HG02759 (cell line): ENCODE data around the gene PGAP3.
"Not testable (repeated sequence)": the region's sequence is repeated elsewhere in the genome, so short reads cannot be mapped to it uniquely, and the experiment has no call there.

ENCODE experiments used
- ATAC-seq: cut with Tn5 transposase; IDR thresholded peaks from one replicate; pipeline ENCODE4 v1.9.1; 2021; ENCODE audit warnings: mild to moderate bottlenecking, moderate library complexity; ENCODE audit not compliant: unreplicated experiment

Gene PGAP3

DNA sequence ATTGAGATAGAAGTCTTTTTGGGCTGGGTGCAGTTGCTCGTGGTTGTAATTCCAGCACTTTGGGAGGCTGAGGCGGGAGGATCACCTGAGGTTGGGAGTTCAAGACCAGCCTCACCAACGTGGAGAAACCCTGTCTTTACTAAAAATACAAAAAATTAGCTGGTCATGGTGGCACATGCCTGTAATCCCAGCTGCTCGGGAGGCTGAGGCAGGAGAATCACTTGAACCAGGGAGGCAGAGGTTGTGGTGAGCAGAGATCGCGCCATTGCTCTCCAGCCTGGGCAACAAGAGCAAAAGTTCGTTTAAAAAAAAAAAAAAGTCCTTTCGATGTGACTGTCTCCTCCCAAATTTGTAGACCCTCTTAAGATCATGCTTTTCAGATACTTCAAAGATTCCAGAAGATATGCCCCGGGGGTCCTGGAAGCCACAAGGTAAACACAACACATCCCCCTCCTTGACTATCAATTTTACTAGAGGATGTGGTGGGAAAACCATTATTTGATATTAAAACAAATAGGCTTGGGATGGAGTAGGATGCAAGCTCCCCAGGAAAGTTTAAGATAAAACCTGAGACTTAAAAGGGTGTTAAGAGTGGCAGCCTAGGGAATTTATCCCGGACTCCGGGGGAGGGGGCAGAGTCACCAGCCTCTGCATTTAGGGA, 11.4 kb upstream of the PGAP3 start:
- not testable (repeated sequence) for ATAC-seq

DNA sequence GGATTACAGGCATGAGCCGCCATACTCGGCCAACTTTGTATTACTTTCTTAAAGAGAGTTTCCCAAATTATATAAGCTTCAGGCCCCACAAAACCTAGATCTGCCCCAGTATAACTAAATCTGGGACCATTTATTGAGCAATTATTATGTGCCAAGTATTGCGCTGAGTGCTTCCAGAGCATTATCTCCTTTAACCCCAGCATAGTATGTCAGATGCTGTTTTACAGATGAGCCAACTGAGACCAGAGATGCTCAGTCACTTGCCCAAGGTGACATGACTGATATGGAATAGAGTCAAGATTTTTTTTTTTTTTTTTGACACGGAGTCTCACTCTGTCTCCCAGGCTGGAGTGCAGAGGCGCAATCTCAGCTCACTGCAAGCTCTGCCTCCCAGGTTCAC, 10.1 kb upstream of the PGAP3 start:
- ATAC-seq, result no peak

DNA sequence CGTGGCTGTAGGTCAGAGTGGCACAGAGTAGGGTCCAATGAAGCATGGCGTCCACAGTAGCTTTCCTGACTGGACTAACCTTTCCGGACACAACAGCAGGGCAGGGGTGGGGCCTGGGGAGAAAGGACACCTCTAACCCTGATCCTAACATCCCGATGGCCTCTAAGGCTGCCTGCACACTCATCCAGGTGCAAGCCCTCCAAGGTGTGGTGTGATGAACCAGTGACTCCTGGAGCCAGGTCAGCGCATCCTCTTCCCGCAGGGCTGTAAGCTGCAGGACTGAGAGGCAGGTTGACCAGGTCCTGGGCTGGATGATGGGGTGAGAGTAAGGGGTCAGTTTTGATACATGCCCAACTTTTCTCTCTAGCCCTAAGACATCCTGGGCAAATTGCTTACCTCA, 8.9 kb upstream of the PGAP3 start:
- no peak for ATAC-seq

DNA sequence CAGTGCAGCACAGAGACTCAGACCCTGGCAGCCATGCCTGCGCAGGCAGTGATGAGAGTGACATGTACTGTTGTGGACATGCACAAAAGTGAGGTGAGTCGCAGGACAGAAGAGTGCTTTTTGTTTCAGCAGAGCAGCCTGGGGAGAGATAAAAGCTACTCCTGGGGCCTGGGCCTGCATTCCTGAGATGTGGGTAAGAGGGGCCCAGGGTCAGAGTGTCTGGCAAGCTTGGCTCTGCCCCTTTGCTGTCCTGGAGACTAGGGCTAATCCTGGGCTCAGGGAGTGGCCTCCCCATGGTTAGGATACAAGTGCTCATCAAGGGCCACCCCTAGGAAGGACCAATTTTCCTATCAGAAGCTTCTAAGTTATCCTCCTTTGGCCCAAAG, 7.2 kb upstream of the PGAP3 start:
- no peak for ATAC-seq

DNA sequence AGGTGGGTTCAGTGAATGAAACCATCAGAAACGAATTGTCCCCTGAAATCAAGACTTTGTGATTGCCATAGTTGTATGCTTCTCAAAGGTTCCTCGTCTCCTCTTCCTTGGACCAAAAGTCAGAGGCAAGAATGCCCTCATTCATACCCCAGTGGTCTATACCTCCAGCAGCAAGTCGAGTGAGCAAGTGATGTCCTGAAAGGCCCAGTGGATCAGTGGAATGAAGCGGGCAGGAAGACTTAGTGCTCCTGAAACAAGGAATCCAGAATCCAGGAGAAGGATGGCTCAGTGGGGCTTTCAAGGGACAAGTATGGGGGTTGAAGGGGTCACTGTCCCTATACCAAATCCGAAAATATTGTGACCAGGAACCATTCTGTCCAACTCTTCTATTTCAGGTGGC, 6.7 kb upstream of the PGAP3 start:
- no peak for ATAC-seq

DNA sequence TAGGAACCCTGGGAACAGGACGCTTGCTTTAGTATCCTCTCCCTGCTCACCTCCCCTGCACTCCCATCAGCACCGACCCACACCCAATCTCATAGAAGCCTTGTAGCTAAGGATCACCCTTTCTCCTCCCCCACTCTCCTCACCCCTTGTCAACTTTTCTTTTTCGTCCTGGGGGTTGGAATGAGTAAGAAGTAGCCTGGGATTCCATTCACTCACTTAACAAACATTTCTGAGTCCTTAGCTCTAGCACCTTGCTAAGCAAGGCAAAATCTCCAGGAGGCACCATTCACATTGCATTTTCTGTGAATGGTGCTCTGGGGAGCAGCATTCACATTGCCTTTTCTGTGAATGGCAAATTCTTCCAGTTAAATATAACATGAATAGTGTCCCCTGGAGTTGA, 1.1 kb upstream of the PGAP3 start:
- no peak for ATAC-seq

DNA sequence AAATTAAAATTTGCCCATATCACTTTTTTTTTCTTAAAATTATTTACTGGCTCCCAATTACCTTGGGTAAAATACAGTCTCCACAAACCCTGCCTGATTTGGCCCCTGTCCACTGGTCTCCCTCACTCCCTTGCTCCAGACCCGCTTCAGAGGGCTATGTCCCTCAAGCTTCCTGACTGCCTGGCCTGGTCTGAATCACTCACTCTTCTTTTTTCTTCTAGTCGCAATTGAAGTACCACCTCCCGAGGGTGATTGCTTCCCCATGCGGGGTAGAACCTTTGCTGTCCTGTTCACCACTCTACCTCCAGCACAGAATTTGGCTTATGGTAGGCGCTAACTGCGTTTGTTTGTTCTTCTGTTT, 598 bp upstream of the PGAP3 start:
- ATAC-seq, result no peak

DNA sequence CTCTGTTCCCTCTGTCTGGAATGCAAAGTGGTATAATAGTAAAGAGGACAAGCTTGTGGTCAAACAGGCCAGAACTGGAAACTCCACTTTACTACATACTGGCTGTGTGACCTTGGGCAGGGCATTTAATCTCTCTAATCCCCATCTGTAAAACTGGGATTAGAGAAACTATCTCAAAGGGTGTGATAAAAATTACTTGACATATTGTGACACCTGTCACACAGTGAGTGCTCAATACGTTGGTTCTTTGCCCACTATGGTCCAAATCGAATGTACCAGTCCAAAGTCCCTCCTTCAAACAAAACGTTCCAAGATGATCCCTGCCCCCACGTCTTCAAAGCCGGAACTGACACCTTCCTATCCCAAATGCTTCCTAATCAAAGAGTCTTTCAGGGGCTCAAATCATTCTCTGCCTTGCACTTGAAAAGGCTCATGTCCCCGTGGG, 734 bp downstream of the PGAP3 start:
- no peak for ATAC-seq

DNA sequence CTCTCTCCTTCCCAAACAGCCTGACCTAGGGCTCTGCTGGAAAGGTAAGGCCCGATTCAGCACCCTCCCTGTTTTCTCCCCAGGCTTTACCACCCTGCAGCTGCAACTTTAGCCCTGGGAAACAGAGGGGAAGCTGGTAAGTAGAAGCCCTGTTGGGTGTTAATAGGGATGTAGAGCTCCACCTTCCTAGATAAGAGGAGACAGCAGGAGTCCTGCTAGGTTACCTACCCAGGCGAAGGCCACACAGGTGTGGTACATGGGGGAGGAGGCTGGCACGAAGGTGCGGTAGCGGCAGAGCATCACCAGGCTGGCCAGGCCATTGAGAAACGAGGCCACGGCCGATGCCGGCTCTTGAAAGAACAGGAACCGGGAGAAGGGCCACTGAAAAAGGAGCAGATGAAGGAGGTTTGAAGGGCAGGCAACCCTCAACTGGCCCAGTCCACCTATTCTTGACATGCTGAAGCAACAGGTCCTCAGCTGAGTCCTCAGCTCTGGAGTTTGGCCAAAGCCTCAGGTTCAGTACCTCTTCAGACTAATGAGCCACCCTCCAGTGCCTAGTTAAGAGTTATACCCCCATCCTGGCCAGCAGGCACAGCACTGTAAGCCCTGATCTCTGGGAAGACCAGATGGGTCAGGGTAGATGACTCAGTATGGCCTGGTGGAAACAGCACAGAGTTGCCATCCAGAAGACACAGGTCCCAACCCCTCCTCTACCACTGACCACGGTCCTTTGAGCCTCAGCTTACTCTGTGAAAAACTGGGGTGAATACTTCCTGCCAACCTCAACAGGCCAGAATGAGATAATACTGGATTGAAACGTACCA, 3.3 kb downstream of the PGAP3 start:
- ATAC-seq, result no peak

DNA sequence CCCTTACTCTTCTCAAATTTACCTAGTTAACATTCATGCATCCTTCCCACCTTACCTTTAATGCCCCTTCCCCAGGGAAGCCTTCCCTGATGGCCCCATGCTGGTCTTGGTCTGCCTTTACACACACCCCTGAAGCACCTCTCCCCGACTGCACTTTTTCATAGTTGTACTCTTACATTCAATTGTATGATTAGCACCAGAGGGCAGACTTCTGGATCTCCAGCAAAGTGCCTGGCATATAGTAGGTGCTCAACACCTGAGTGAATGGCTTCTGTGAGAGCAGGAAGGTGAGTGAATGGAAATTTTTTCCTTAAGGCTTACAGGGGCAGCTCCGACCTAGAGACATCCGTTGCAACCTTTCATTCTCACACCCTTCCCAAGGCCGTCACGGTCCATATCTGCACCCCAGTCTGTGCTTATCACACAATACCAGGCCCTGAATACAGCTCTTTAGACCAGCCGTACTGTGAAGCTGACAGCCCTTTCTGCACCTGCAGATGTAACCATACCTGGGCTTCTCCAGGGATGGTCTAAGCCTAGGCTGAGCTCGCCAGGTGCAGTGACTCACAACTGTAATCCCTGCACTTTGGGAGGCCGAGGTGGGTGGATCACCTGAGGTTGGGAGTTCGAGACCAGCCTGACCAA, 4.4 kb downstream of the PGAP3 start:
- ATAC-seq, result no peak

DNA sequence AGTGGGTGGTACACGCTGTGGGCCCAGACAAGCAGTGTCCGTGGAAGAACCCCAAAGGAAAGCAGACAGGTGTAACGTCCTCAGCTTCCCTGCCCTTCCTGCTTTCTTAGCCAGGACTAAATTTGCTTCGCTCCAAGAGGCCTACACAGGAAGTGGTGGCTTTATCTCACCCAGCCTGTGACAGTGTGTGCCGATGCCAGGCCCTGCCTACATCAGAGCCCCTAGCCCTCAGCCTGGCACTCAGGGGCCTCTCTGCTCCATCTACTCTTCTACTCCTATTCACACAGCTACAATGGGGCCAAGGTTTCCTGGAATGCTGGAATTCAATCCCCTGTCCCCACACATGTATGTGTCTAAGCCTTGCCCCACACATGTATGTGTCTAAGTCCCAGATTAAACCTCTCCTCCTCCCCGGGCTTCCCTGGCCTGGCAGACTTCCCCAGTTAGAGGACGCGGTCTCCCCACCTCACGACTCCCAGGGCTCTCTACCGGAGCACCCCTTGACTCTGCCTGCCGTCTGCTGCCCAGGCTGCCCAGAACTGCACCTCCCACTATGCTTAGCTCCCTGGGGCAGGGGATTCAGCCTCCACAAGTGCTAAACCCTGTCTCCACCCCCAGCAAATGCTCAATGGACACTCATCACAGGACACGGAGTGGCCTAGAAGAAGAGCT, 8.2 kb downstream of the PGAP3 start:
- ATAC-seq, result no peak

DNA sequence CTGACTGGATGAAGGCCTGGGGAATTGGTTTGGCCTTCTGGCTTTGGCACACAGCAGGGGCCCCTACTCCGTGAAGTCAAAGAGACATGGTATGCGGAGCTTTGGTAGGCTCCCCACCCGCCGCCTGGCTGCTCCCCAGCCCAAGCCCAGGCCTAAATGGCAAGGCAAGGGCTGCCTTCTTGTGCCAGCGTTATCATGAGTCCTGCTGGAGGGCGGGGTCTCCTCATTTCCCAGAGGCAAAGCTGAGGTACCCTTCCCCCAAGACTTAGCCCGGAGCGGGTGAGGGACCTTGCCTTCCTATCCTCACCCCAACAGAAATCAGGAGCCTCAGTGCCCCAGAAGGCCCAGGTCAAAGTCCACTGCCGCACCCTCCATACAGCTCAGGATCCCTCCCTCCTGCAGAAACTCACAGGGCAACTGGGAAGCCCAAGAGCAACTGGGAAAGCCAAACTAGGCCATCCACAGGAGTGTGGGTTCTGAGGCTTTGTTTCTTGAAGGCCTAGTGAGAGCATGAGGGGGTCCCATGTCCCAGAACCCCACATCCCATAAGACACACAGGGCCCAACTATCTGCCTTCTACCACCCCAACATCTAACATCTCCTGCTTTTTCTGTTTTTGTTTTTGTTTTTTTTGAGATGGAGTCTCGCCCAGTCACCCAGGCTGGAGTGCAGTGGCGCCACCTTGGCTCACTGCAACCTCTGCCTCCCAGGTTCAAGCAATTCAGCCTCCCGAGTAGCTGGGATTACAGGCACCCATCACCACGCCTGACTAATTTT, 9.3 kb downstream of the PGAP3 start:
- no peak for ATAC-seq

DNA sequence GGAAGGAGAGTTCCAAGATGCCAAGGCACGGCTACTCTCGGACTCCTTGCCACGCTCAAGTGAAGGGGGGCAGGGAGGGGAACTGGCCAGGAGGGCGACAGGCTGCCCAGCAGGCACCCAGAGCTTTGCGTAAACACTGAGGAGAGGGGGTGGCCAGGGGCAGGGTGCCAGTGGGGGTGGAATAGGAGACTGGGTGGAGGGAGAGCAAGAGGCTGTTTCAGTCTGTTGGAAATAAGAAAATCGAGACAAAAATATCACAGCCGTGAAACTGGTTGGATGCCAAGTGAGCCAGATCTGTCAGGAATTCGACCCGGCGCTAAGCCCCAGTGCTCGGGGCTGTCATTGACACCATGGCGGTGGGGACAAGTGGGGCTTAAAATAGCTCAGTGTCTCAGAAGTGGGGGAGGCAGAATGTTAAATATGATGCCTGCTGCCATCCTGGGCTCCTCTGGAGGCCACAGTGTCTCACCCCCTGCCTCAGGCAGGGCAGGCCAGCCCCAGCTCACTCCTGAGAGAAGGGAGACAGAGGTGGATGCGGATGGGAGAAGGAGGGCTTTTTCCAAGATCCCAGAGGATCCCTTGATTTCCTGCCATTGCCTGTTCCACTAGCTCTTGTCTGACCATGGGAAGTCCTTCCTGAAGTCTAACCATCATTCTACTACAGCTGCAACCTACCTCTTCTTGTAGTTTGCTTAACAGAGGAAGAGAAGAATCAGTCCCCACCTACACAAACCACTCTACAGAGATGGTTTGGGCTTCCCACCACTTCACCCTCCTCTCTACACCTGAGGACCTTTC, 10.1 kb downstream of the PGAP3 start:
- ATAC-seq, result no peak

DNA sequence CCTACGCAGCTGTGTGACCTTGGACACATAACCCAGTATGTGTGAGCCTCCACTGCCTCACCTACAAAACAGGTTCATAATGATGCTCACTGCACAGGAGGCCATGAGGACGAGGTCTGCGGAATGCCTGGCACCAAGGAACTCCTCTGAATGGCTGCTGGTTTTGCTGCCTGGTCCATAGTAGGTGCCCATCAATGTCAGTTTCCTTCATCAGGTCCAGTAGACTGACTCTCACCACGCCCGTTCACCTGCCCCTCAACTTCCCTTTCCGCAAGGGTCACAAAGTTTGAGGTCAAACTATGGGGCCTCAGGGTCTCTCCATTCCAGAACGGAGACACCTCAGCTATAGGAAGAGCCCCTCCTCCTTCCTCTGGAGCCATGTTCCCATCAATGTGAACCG, 10.8 kb downstream of the PGAP3 start:
- ATAC-seq, result no peak

DNA sequence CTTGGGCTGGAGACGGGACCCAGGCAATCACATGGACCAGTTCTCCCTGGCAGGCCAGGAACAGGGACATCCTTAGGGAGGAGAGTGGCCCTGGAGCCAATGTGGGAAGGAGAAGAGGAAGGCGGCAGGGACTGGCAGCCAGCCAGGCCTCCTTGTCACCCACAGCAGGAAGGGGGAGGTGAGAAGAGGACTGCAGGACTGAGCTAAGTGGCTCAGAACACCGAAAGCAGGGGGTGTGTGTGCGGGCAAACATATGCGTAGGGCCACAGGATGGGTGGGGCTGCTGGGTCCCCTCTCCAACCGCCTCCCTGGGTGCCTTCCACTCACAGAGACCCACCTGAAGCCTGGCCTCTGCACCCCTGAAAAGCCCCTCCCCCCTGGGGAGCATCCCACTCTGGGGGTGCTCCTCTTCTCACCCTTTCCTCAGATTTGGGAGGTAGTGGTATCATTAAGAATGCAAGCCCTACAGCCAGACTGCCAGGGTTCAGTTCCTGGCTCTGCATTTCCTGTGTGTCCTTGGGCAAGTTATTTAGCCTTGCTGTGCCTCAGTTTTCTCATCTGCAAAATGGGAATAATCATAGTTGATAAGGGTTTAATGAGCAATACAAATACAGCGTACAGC, 11.5 kb downstream of the PGAP3 start:
- no peak for ATAC-seq

DNA sequence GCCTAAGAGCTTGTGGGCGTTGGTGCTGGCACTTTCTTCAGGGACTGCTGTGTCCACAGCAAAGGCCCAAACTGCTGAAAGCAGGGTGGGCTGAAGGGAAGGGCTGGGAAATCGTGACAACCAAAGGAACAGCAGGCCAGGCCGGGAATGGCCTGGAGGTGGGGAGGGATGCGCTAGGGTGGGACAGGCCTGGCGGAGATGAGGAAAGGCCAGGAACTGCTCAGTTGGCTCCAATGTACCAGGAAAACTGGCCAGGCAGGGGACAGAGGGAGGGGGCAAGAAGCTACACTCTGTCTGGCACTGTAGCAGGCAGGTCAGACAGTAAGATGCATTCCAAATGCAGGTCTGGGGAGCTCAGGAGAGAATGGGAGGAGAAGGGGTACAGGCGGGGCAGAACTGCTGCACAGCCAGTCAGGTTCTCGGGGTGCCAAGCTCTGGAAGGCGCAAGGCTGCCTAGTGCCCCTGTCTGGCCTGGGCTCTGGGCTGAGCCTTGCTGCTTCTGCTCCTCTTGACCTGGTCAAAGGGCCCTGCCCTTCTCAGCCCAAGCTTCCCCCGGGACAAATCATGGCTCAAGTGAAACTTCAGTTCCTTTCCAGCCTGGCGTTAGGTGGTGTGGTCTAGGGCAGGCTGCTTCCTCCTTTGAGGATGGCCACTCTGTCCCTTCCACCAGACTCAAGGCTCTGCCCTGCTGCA, 12.3 kb downstream of the PGAP3 start:
- no peak for ATAC-seq

DNA sequence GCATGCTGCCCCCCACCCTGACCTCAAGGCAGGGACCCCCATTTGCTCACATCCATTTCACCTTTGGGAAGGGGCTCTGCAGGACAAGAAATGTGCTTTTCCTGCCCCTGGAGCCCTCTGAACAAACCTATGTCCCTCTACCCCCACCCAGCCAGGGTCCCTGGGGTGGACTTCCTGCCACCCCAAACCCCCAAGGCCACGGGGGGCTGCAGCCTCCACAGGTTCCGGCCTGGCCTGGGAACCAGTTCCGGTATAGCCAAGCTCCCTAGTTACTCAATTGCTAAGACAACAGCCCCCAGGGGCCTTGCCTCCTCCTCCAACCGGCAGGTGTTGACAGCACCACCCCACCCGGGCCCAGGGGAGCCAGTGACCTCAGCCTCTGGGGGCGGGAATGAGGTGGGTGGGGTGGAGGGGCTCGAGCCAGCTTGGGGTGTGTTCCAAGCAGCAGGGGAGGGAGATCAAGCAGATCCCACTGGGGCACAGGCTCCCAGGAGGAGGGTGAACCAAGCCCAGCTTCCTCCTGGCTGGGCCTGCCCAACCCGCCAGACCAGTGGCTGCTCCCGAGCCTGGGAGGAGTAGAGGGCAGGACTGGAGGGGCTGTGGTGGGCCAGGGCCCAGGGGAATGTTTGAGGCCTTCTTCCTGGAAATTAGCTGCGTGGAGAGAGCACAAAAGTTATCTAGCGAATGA, 13.0 kb downstream of the PGAP3 start:
- peak; percentile 48 for ATAC-seq

DNA sequence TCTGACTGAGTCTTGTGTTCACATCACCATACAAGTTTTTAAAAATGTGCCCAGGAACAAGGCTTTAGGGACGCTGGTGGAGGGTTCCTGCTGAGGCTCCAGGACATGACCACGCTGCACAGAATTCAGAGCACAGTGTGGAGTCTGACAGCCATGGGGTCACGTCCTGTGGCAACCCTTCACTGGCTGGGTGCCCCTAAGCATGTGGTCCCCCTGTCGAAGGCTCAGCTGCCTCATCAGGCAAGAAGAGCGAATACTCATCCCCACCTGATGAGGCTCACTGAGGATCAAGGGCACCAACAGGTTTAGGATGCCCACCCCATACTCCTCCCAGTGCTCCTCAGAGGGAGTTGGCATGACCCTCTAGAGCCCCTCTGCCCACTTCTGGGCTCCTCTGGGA, 13.7 kb downstream of the PGAP3 start:
- no peak for ATAC-seq
